Neural progenitor cell (in vitro differentiated cells): ENCODE data around the gene GRIN2A. TPM values are rescaled to one million over a fixed set of nuclear protein-coding genes. Genes with fewer than 3 reads are reported as not detected.

Experiments
- DNase-seq: peaks from one replicate; pipeline ENCODE4 v3.0.0-alpha.2; 2016; ENCODE audit warnings: low spot score
- H2AFZ ChIP-seq: fragments of 200-600 bp; sonication (generic); replicated peaks from 2 replicates; pipeline ENCODE4 v1.6.1; 2016; ENCODE audit warnings: antibody characterized with exemption
- H3F3A ChIP-seq: fragments of 200-600 bp; sonication (generic); 2 replicates; pipeline ENCODE4 v1.6.1; 2016; ENCODE audit warnings: antibody characterized with exemption, low read depth
- H3K27ac ChIP-seq: fragments of 200-600 bp; sonication (generic); 2 replicates; pipeline ENCODE4 v1.5.1; 2016; ENCODE audit warnings: mild to moderate bottlenecking
- H3K27me3 ChIP-seq: fragments of 200-600 bp; sonication (generic); 2 replicates; pipeline ENCODE4 v1.6.1; 2016; ENCODE audit warnings: mild to moderate bottlenecking, moderate library complexity
- H3K36me3 ChIP-seq: fragments of 200-600 bp; sonication (generic); 2 replicates; pipeline ENCODE4 v1.5.1; 2016
- H3K4me1 ChIP-seq: fragments of 200-600 bp; sonication (generic); 2 replicates; pipeline ENCODE4 v1.6.1; 2016; ENCODE audit warnings: mixed run types
- H3K4me2 ChIP-seq: fragments of 200-600 bp; sonication (generic); 2 replicates; pipeline ENCODE4 v1.6.1; 2016
- H3K4me3 ChIP-seq: fragments of 200-600 bp; sonication (generic); 2 replicates; pipeline ENCODE4 v1.5.1; 2016
- H3K79me2 ChIP-seq: fragments of 200-600 bp; sonication (generic); 2 replicates; pipeline ENCODE4 v1.6.1; 2016; ENCODE audit warnings: low read depth
- H3K9ac ChIP-seq: fragments of 200-600 bp; sonication (generic); 2 replicates; pipeline ENCODE4 v1.6.1; 2016
- H3K9me3 ChIP-seq: fragments of 200-600 bp; sonication (generic); 2 replicates; pipeline ENCODE4 v1.5.1; 2016; ENCODE audit warnings: low read depth
- H4K20me1 ChIP-seq: fragments of 200-600 bp; sonication (generic); 2 replicates; pipeline ENCODE4 v1.6.1; 2016; ENCODE audit warnings: low read depth
- H3K27ac Mint-ChIP-seq: 3 replicates; pipeline ENCODE4 v1.8.0; 2021; ENCODE audit warnings: mixed read lengths
- H3K27me3 Mint-ChIP-seq: 2 replicates; pipeline ENCODE4 v1.8.0; 2022; ENCODE audit warnings: low read depth, mild to moderate bottlenecking, inconsistent platforms, moderate library complexity, mixed read lengths; ENCODE audit not compliant: insufficient read depth
- H3K36me3 Mint-ChIP-seq: 3 replicates; pipeline ENCODE4 v1.8.0; 2021; ENCODE audit warnings: mixed read lengths
- H3K4me1 Mint-ChIP-seq: 3 replicates; pipeline ENCODE4 v1.8.0; 2021; ENCODE audit warnings: mixed read lengths
- H3K4me3 Mint-ChIP-seq: 3 replicates; pipeline ENCODE4 v1.8.0; 2021; ENCODE audit warnings: mild to moderate bottlenecking, moderate library complexity, mixed read lengths
- H3K9me3 Mint-ChIP-seq: 3 replicates; pipeline ENCODE4 v1.8.0; 2020; ENCODE audit warnings: mixed read lengths
- EZH2 ChIP-seq: fragments of 200-600 bp; sonication (generic); IDR thresholded peaks from 2 replicates; pipeline ENCODE4 v1.6.1; 2017; ENCODE audit warnings: antibody characterized with exemption, mild to moderate bottlenecking, moderate library complexity
- EZH2phosphoT487 ChIP-seq: fragments of 200-600 bp; sonication (generic); IDR thresholded peaks from 2 replicates; pipeline ENCODE4 v1.6.1; 2017; ENCODE audit warnings: antibody characterized with exemption
- total RNA-seq: library from RNA; depleted of rRNA; stranded (reverse); fragments of >200 nt; gene quantifications from 2 replicates; pipeline ENCODE4 v1.2.3, GENCODE V29; 2015; ENCODE audit warnings: low replicate concordance
- TF ChIP-seq, protein P1 (sequence below): fragments of 200-600 bp; sonication (generic); IDR thresholded peaks from 2 replicates; pipeline ENCODE4 v1.5.1; 2017; ENCODE audit warnings: antibody characterized with exemption, mild to moderate bottlenecking

GRIN2A gene
- total RNA-seq, 1 donor from 2014 or later = 1.6 TPM

DNA sequence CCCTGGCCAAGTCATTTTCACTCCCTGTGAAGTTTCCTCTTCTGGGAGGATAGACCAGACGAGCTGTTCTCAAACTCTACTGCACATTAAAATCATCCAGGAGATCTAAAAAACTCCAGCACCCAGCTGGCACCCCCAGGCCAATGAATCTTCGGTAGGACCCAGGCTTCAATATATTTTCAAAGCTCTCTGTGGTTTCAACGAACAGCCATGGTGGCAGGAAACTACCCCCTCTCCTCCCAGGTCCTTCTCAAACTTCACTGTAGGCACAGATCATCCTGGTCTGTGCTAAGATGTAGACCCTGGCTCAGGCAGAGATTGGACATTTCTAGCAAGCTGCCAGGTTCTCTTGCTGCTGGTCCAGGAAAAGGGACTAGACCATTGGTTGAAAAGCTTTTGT lies 38.7 kb upstream of the GRIN2A start:
- H3K9me3 ChIP-seq = no peaks in the 10 kb centered on the region
- H3K27ac Mint-ChIP-seq = no peak overlapping the region
- H3K4me1 Mint-ChIP-seq = peaks cover 3% of the 10 kb centered on the region
- H3K9me3 Mint-ChIP-seq = no peaks in the 10 kb centered on the region
- H3K27me3 Mint-ChIP-seq = peaks cover 4% of the 10 kb centered on the region
- no peak overlapping the region for H3K4me3 Mint-ChIP-seq
- no peaks in the 10 kb centered on the region for H3K79me2 ChIP-seq
- H3K36me3 Mint-ChIP-seq = no peaks in the 10 kb centered on the region
- H4K20me1 ChIP-seq = no peaks in the 10 kb centered on the region
- no peak overlapping the region for H3K9ac ChIP-seq
- H3K4me2 ChIP-seq = no peak overlapping the region
- TF ChIP-seq, protein P1, sequence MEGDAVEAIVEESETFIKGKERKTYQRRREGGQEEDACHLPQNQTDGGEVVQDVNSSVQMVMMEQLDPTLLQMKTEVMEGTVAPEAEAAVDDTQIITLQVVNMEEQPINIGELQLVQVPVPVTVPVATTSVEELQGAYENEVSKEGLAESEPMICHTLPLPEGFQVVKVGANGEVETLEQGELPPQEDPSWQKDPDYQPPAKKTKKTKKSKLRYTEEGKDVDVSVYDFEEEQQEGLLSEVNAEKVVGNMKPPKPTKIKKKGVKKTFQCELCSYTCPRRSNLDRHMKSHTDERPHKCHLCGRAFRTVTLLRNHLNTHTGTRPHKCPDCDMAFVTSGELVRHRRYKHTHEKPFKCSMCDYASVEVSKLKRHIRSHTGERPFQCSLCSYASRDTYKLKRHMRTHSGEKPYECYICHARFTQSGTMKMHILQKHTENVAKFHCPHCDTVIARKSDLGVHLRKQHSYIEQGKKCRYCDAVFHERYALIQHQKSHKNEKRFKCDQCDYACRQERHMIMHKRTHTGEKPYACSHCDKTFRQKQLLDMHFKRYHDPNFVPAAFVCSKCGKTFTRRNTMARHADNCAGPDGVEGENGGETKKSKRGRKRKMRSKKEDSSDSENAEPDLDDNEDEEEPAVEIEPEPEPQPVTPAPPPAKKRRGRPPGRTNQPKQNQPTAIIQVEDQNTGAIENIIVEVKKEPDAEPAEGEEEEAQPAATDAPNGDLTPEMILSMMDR = no peak
- TF ChIP-seq EZH2 (no peak), EZH2phosphoT487 (no peak)
- no peaks in the 10 kb centered on the region for H3K27me3 ChIP-seq
- H3K4me1 ChIP-seq = no peaks in the 10 kb centered on the region
- H3K27ac ChIP-seq = no peak overlapping the region
- H3K36me3 ChIP-seq = no peaks in the 10 kb centered on the region
- no peak overlapping the region for H3K4me3 ChIP-seq
- H2AFZ ChIP-seq = no peak overlapping the region
- no peak for DNase-seq
- H3F3A ChIP-seq = no peaks in the 10 kb centered on the region

DNA sequence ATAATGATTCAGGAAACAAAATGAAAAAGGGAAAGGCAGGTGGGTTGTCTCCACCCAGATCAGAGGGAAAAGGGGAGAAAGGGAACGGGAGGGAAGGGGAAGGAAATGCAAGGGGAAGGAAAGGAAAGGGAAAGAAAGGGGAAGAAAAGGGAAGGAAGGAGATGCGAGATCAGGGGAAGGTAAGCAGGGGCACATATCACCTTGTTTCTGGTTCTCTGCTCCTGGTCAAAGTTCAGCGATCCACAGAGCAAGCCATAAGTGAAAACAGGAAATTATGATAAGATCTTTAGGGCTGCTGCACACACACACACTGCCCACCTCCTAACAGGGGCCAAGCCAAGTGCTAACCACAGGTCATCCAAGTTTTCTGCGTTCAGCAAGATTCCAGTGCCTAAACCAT lies 37.5 kb upstream of the GRIN2A start:
- DNase-seq = no peak

DNA sequence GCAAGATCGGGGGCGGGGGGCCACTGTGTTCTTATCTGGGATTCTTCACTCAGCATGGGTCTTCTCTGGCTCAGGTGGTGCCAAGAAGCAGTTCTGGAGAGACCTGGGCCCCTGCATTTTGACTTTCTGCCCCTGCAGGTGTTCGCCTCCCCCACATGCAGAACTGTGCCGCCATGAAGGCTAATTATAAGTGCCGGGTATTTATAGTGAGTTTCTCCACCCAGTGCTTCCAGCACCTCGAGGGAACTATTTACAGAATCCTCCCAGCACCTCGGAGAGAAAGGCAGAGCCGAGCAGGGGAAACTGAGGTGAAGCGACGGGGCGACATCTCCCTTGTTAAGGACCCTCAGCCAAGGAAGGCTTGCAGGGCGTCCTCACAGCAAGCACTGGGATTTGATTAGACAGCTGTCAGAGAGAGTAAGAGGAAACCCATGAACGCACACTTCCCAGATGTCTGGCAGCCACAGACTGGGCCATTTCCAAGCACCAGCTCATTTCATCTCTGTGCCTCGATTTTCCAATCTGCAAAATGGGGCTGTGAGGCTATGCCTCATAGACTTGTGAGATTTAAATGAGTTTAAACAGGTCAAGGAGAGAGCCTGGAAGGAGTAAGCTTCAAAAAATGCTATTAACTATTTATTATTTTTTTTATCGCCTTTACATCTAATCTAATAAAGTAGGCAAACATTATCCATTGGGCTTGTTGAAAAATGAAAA lies 36.4 kb upstream of the GRIN2A start:
- Histone ChIP-seq H3F3A (no peaks in the 10 kb centered on the region), H3K4me2 (no peak overlapping the region), H3K9me3 (no peaks in the 10 kb centered on the region), H3K4me1 (no peaks in the 10 kb centered on the region), H3K9ac (no peak overlapping the region), H3K27me3 (no peaks in the 10 kb centered on the region), H3K4me3 (no peak overlapping the region), H2AFZ (no peak overlapping the region), H3K27ac (no peak overlapping the region), H4K20me1 (no peaks in the 10 kb centered on the region), H3K36me3 (no peaks in the 10 kb centered on the region), H3K79me2 (no peaks in the 10 kb centered on the region)
- no peaks in the 10 kb centered on the region for H3K36me3 Mint-ChIP-seq
- no peak overlapping the region for H3K4me3 Mint-ChIP-seq
- peaks cover 4% of the 10 kb centered on the region for H3K27me3 Mint-ChIP-seq
- no peak overlapping the region for H3K27ac Mint-ChIP-seq
- H3K9me3 Mint-ChIP-seq = no peaks in the 10 kb centered on the region
- TF ChIP-seq EZH2 (no peak), EZH2phosphoT487 (no peak)
- TF ChIP-seq, protein P1 = no peak
- no peaks in the 10 kb centered on the region for H3K4me1 Mint-ChIP-seq
- DNase-seq = no peak

More for the DNA sequence above, 37.5 kb upstream of the GRIN2A start:
- no peaks in the 10 kb centered on the region for H3K79me2 ChIP-seq
- peaks cover 4% of the 10 kb centered on the region for H3K27me3 Mint-ChIP-seq
- H3K9me3 Mint-ChIP-seq = no peaks in the 10 kb centered on the region
- TF ChIP-seq, protein P1 = no peak
- TF ChIP-seq EZH2phosphoT487 (no peak), EZH2 (no peak)
- H3F3A ChIP-seq = no peaks in the 10 kb centered on the region
- no peak overlapping the region for H2AFZ ChIP-seq
- H3K4me3 Mint-ChIP-seq = no peak overlapping the region
- H3K9ac ChIP-seq = no peak overlapping the region
- no peaks in the 10 kb centered on the region for H3K27me3 ChIP-seq
- H3K27ac ChIP-seq = no peak overlapping the region
- no peaks in the 10 kb centered on the region for H3K4me1 ChIP-seq
- no peaks in the 10 kb centered on the region for H3K4me1 Mint-ChIP-seq
- H3K4me3 ChIP-seq = no peak overlapping the region
- no peaks in the 10 kb centered on the region for H3K36me3 Mint-ChIP-seq
- no peak overlapping the region for H3K4me2 ChIP-seq
- H3K27ac Mint-ChIP-seq = no peak overlapping the region
- H3K9me3 ChIP-seq = no peaks in the 10 kb centered on the region
- no peaks in the 10 kb centered on the region for H4K20me1 ChIP-seq
- H3K36me3 ChIP-seq = no peaks in the 10 kb centered on the region
